Glomerular visceral epithelial cell (primary cell): Measurements from ENCODE around the gene CLEC16A.
"Not testable (repeated sequence)": the region's sequence is repeated elsewhere in the genome, so short reads cannot be mapped to it uniquely, and the experiment has no call there.

Experiments used
- DNase-seq: peaks from one replicate; pipeline ENCODE4 v3.0.0-alpha.2; 2016; ENCODE audit errors: extremely low spot score

Gene CLEC16A

GRCh38 chr16:10923650-10924214 is 20.6 kb upstream of the CLEC16A start:
- no peak for DNase-seq

- not testable (repeated sequence) for DNase-seq
Measured at GRCh38 chr16:10925285-10925684, 19.1 kb upstream of the CLEC16A start.

- no peak for DNase-seq
Measured at GRCh38 chr16:10926094-10926493, 18.3 kb upstream of the CLEC16A start.

GRCh38 chr16:10926867-10927266 is 17.5 kb upstream of the CLEC16A start:
- DNase-seq: no peak

GRCh38 chr16:10927497-10928112 is 16.8 kb upstream of the CLEC16A start:
- no peak for DNase-seq

- not testable (repeated sequence) for DNase-seq
Measured at GRCh38 chr16:10929097-10929496, 15.3 kb upstream of the CLEC16A start.

GRCh38 chr16:10929853-10930754 is 14.3 kb upstream of the CLEC16A start:
- DNase-seq: no peak

- DNase-seq: no peak
Measured at GRCh38 chr16:10930755-10931093, 13.6 kb upstream of the CLEC16A start.

GRCh38 chr16:10931134-10931533 is 13.2 kb upstream of the CLEC16A start:
- DNase-seq: no peak

- DNase-seq: no peak
Measured at GRCh38 chr16:10931977-10932632, 12.3 kb upstream of the CLEC16A start.

GRCh38 chr16:10932959-10933710 is 11.2 kb upstream of the CLEC16A start:
- DNase-seq: no peak

GRCh38 chr16:10933865-10934264 is 10.5 kb upstream of the CLEC16A start:
- no peak for DNase-seq

GRCh38 chr16:10934325-10935107 is 9.8 kb upstream of the CLEC16A start:
- DNase-seq: no peak

GRCh38 chr16:10935226-10935915 is 9.0 kb upstream of the CLEC16A start:
- no peak for DNase-seq

GRCh38 chr16:10936272-10936984 is 7.9 kb upstream of the CLEC16A start:
- no peak for DNase-seq

- no peak for DNase-seq
Measured at GRCh38 chr16:10937068-10937859, 7.1 kb upstream of the CLEC16A start.

- no peak for DNase-seq
Measured at GRCh38 chr16:10938321-10938720, 6.0 kb upstream of the CLEC16A start.

- no peak for DNase-seq
Measured at GRCh38 chr16:10938796-10939648, 5.3 kb upstream of the CLEC16A start.
